Measurements from ENCODE around the gene DAB1. TPM values are rescaled to one million over a fixed set of nuclear protein-coding genes. Genes with fewer than 3 reads are reported as not detected.

Gene DAB1
- total RNA-seq, 1 donor from 2014 or later = 0.27 TPM

DNA sequence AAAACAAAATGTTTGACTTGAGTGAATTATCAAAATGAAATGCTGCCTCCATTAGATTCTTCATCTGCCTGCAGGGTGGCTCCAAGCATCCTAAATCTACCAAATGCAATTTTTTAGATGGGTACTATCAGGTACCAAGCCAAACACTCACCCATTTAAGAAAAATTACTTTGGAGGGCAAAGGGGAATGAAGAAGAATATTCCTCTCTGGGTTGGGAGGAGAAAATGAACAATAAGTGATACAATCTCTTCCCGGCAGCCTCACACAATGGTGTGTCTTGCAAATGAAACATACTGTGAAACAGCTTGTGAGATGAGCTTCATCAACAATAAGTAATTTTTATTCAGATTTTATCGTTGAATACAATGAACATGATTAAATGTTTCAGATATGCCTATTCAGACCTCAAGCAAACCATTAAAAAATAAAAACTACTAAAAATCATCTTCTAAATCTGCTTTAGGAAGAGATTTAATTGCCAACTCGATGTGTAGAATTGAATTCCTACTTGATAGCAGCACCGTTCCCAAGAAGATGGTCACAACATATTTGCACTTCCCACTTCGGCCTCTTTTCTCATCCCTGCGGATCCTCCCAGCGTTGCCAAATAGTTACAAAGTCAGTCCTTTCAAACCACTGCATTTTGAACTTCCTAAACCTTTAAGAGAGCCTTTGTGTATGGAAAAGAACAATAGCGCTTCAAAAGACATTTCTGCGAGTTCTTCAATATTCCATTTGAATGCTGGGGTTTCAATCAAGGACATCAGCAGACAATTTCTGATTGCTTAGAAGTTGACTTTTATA is 2.7 kb downstream of the DAB1 start:
- H3K36me3 Mint-ChIP-seq (ENCODE audit: unreplicated experiment) = no peaks in the 10 kb centered on the region

DNA sequence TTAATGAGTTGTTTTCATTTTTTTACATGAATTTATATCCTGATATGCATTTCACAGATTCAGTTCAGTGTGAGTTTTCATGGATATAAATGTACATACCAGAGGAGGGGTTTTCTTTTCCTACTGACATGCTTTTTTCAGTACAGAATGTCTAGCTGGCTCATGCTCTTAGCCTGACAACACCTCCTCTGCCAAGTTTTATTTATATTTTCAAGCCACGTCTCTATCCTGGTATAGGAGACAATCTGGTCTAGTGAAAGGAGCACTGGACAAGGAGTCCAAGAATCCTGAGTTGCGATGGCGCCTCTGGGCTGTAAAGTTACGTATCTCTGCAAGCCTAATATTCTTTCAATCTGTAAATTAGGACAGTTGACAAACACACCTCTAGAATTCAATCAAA is 4.9 kb downstream of the DAB1 start:
- Mint-ChIP-seq H3K27ac (ENCODE audit: unreplicated experiment) (no peak overlapping the region), H3K9me3 (ENCODE audit: unreplicated experiment) (no peaks in the 10 kb centered on the region), H3K36me3 (ENCODE audit: unreplicated experiment) (no peaks in the 10 kb centered on the region), H3K27me3 (ENCODE audit: unreplicated experiment) (peaks cover 71% of the 10 kb centered on the region), H3K4me1 (ENCODE audit: unreplicated experiment) (peaks cover 13% of the 10 kb centered on the region), H3K4me3 (ENCODE audit: unreplicated experiment) (no peak overlapping the region)
- DNase-seq (ENCODE audit: extremely low spot score, unreplicated experiment) = no peak
- TF ChIP-seq, protein P1, sequence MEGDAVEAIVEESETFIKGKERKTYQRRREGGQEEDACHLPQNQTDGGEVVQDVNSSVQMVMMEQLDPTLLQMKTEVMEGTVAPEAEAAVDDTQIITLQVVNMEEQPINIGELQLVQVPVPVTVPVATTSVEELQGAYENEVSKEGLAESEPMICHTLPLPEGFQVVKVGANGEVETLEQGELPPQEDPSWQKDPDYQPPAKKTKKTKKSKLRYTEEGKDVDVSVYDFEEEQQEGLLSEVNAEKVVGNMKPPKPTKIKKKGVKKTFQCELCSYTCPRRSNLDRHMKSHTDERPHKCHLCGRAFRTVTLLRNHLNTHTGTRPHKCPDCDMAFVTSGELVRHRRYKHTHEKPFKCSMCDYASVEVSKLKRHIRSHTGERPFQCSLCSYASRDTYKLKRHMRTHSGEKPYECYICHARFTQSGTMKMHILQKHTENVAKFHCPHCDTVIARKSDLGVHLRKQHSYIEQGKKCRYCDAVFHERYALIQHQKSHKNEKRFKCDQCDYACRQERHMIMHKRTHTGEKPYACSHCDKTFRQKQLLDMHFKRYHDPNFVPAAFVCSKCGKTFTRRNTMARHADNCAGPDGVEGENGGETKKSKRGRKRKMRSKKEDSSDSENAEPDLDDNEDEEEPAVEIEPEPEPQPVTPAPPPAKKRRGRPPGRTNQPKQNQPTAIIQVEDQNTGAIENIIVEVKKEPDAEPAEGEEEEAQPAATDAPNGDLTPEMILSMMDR (IDR thresholded peaks at IDR 0.05) = no peak

More for the DNA sequence above, 2.7 kb downstream of the DAB1 start:
- Mint-ChIP-seq H3K4me1 (ENCODE audit: unreplicated experiment) (peaks cover 19% of the 10 kb centered on the region), H3K27me3 (ENCODE audit: unreplicated experiment) (peaks cover 80% of the 10 kb centered on the region), H3K4me3 (ENCODE audit: unreplicated experiment) (no peak overlapping the region), H3K9me3 (ENCODE audit: unreplicated experiment) (no peaks in the 10 kb centered on the region), H3K27ac (ENCODE audit: unreplicated experiment) (no peak overlapping the region)
- no peak for DNase-seq (ENCODE audit: extremely low spot score, unreplicated experiment)
- TF ChIP-seq, protein P1 (IDR thresholded peaks at IDR 0.05) = no peak

DNA sequence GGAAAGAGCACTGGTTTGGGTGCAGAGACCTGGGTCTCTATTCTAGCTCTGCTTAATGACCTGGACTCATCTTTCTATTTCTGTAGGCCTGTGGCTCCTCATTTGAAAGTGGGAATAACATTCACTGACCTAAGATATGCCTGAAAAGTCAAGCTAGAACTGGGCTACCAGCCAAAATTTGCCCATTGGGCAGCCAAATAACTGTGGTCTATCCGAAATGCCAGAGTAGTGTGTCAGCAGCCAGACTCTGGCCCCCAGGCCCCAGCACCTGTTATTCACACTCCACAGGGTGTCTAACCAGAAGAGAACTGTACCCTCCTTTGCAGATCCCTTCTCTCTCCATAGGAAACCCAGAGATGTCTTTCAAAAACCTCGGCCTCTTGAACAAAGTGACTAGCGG is 12.6 kb downstream of the DAB1 start:
- H3K36me3 Mint-ChIP-seq (ENCODE audit: unreplicated experiment) = no peaks in the 10 kb centered on the region
- H3K27ac Mint-ChIP-seq (ENCODE audit: unreplicated experiment) = no peak overlapping the region
- H3K4me1 Mint-ChIP-seq (ENCODE audit: unreplicated experiment) = peaks cover 19% of the 10 kb centered on the region
- peaks cover 12% of the 10 kb centered on the region for H3K9me3 Mint-ChIP-seq (ENCODE audit: unreplicated experiment)
- DNase-seq (ENCODE audit: extremely low spot score, unreplicated experiment) = no peak
- TF ChIP-seq, protein P1 (IDR thresholded peaks at IDR 0.05) = no peak
- H3K27me3 Mint-ChIP-seq (ENCODE audit: unreplicated experiment) = peaks cover 15% of the 10 kb centered on the region
- no peak overlapping the region for H3K4me3 Mint-ChIP-seq (ENCODE audit: unreplicated experiment)

DNA sequence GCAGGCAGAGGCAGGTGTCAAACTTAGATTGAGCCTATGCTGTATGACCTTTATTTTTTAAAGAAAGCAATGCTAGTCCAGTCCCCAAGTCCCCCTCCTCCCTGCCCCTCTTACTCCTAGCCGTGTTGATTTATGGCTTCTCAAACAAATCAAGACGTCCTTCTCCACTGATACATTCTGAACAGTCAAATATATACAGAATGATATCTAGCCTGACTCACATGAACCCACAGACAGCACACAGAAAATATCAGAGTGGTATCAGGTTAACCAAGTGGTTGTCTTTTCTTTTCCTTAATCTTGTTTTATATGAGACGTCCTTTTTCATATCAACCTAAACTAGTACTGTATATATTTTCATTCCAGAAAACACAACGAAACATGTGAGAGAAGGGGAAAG is 13.4 kb downstream of the DAB1 start:
- Mint-ChIP-seq H3K27me3 (ENCODE audit: unreplicated experiment) (peaks cover 8% of the 10 kb centered on the region), H3K36me3 (ENCODE audit: unreplicated experiment) (no peaks in the 10 kb centered on the region), H3K4me3 (ENCODE audit: unreplicated experiment) (no peak overlapping the region), H3K4me1 (ENCODE audit: unreplicated experiment) (peaks cover 19% of the 10 kb centered on the region), H3K27ac (ENCODE audit: unreplicated experiment) (no peak overlapping the region), H3K9me3 (ENCODE audit: unreplicated experiment) (peaks cover 12% of the 10 kb centered on the region)
- no peak for DNase-seq (ENCODE audit: extremely low spot score, unreplicated experiment)
- TF ChIP-seq, protein P1 (IDR thresholded peaks at IDR 0.05) = no peak

DNA sequence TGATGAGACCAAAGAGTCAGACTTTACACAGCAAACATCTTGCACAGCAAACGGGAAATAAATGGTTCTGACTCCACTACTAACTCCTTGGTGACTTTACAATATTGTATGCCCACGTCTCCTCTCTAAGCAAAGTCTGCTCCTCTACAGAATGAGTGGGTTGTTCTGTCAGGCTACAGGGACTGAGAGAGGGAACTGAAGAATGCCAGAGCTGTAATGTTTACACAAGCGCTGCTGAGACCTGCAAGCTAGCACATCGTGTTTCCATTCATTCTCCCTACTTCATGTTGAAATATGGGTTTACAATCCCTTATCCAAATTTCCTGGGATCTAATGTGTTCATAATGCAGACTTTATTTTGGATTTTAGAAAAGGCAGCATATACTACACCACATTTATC is 15.9 kb downstream of the DAB1 start:
- Mint-ChIP-seq H3K4me3 (ENCODE audit: unreplicated experiment) (no peak overlapping the region), H3K9me3 (ENCODE audit: unreplicated experiment) (peaks cover 9% of the 10 kb centered on the region), H3K4me1 (ENCODE audit: unreplicated experiment) (peaks cover 19% of the 10 kb centered on the region), H3K36me3 (ENCODE audit: unreplicated experiment) (no peaks in the 10 kb centered on the region), H3K27me3 (ENCODE audit: unreplicated experiment) (peaks cover 4% of the 10 kb centered on the region), H3K27ac (ENCODE audit: unreplicated experiment) (no peak overlapping the region)
- TF ChIP-seq, protein P1 (IDR thresholded peaks at IDR 0.05) = no peak
- no peak for DNase-seq (ENCODE audit: extremely low spot score, unreplicated experiment)

All from osteocyte (in vitro differentiated cells).